SU-DHL-6 (cell line): Measurements from ENCODE around the gene SLC6A7.

ENCODE experiments used
- H2AFZ ChIP-seq: fragments of 200-600 bp; sonication (generic); 2 replicates; pipeline ENCODE4 v1.6.1; 2014; ENCODE audit warnings: low read depth, mild to moderate bottlenecking, moderate library complexity, mixed read lengths, antibody characterized with exemption, low read length; ENCODE audit not compliant: severe bottlenecking
- H3F3A ChIP-seq: fragments of 200-600 bp; shearing (Covaris generic); 2 replicates; pipeline ENCODE4 v1.6.0; 2016; ENCODE audit warnings: antibody characterized with exemption, mild to moderate bottlenecking; ENCODE audit not compliant: insufficient read depth
- H3K27ac ChIP-seq: fragments of 200-600 bp; sonication (generic); 2 replicates; pipeline ENCODE4 v1.5.1; 2016; ENCODE audit warnings: low read depth, mild to moderate bottlenecking, low read length, moderate library complexity, mixed read lengths
- H3K27me3 ChIP-seq: fragments of 200-600 bp; sonication (generic), shearing (Covaris generic); 2 replicates; pipeline ENCODE4 v1.6.0; 2014; ENCODE audit warnings: mild to moderate bottlenecking, low read length
- H3K36me3 ChIP-seq: fragments of 200-600 bp; sonication (generic); 2 replicates; pipeline ENCODE4 v1.6.1; 2014; ENCODE audit warnings: mild to moderate bottlenecking, low read length, mixed read lengths
- H3K4me2 ChIP-seq: fragments of 300-600, 200-600 bp; shearing (Covaris generic), sonication (generic); 2 replicates; pipeline ENCODE4 v1.6.0; 2014; ENCODE audit warnings: low read length, low read depth, mild to moderate bottlenecking; ENCODE audit not compliant: poor library complexity, severe bottlenecking
- H3K4me3 ChIP-seq: fragments of 200-600 bp; sonication (generic); 2 replicates; pipeline ENCODE4 v1.5.1; 2014; ENCODE audit warnings: antibody characterized with exemption, low read length, mild to moderate bottlenecking, mixed read lengths; ENCODE audit not compliant: insufficient read depth, poor library complexity, severe bottlenecking
- H3K79me2 ChIP-seq: fragments of 200-600 bp; sonication (generic); 2 replicates; pipeline ENCODE4 v1.6.1; 2014; ENCODE audit warnings: mild to moderate bottlenecking, low read length, moderate library complexity; ENCODE audit not compliant: insufficient read depth
- H3K9ac ChIP-seq: fragments of 200-600 bp; sonication (generic); 2 replicates; pipeline ENCODE4 v1.7.0; 2014; ENCODE audit warnings: mild to moderate bottlenecking, low read length
- H3K9me2 ChIP-seq: fragments of 200-600 bp; sonication (generic); replicated peaks from 2 replicates; pipeline ENCODE4 v1.6.1; 2014; ENCODE audit warnings: low read length; ENCODE audit not compliant: insufficient read depth
- H3K9me3 ChIP-seq: fragments of 200-600 bp; sonication (generic); 2 replicates; pipeline ENCODE4 v1.6.1; 2014; ENCODE audit warnings: low read length, mixed read lengths; ENCODE audit not compliant: insufficient read depth
- H4K20me1 ChIP-seq: fragments of 200-600 bp; sonication (generic); 2 replicates; pipeline ENCODE4 v1.6.1; 2014; ENCODE audit warnings: low read depth, mild to moderate bottlenecking, antibody characterized with exemption, low read length, moderate library complexity, mixed read lengths
- EZH2phosphoT487 ChIP-seq: fragments of 200-600 bp; sonication (generic), shearing (Covaris generic); conservative IDR thresholded peaks from 2 replicates; pipeline ENCODE4 v1.6.1; 2018; ENCODE audit warnings: mild to moderate bottlenecking, antibody characterized with exemption, low read length, moderate library complexity, mixed read lengths
- TF ChIP-seq, protein P1 (sequence below): fragments of 200-600 bp; sonication (generic); IDR thresholded peaks from one replicate; pipeline ENCODE4 v1.5.1; 2017; ENCODE audit warnings: antibody characterized with exemption, mild to moderate bottlenecking, low read length, moderate library complexity; ENCODE audit not compliant: insufficient read depth, poor library complexity, severe bottlenecking

SLC6A7 gene

GRCh38 chr5:150210644-150211043 is 20.8 kb downstream of the SLC6A7 start:
- H4K20me1 ChIP-seq: no peaks in the 10 kb centered on the region
- TF ChIP-seq EZH2phosphoT487: no peak
- TF ChIP-seq, protein P1, sequence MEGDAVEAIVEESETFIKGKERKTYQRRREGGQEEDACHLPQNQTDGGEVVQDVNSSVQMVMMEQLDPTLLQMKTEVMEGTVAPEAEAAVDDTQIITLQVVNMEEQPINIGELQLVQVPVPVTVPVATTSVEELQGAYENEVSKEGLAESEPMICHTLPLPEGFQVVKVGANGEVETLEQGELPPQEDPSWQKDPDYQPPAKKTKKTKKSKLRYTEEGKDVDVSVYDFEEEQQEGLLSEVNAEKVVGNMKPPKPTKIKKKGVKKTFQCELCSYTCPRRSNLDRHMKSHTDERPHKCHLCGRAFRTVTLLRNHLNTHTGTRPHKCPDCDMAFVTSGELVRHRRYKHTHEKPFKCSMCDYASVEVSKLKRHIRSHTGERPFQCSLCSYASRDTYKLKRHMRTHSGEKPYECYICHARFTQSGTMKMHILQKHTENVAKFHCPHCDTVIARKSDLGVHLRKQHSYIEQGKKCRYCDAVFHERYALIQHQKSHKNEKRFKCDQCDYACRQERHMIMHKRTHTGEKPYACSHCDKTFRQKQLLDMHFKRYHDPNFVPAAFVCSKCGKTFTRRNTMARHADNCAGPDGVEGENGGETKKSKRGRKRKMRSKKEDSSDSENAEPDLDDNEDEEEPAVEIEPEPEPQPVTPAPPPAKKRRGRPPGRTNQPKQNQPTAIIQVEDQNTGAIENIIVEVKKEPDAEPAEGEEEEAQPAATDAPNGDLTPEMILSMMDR: no peak
- no peak overlapping the region for H3K9ac ChIP-seq
- H3K4me3 ChIP-seq: no peak overlapping the region
- no peaks in the 10 kb centered on the region for H3F3A ChIP-seq
- H3K79me2 ChIP-seq: no peaks in the 10 kb centered on the region
- H3K27me3 ChIP-seq: no peaks in the 10 kb centered on the region
- no peak overlapping the region for H3K27ac ChIP-seq
- no peak overlapping the region for H2AFZ ChIP-seq
- no peaks in the 10 kb centered on the region for H3K36me3 ChIP-seq
- no peak overlapping the region for H3K4me2 ChIP-seq
- no peaks in the 10 kb centered on the region for H3K9me3 ChIP-seq
- H3K9me2 ChIP-seq: no peaks in the 10 kb centered on the region

DNA sequence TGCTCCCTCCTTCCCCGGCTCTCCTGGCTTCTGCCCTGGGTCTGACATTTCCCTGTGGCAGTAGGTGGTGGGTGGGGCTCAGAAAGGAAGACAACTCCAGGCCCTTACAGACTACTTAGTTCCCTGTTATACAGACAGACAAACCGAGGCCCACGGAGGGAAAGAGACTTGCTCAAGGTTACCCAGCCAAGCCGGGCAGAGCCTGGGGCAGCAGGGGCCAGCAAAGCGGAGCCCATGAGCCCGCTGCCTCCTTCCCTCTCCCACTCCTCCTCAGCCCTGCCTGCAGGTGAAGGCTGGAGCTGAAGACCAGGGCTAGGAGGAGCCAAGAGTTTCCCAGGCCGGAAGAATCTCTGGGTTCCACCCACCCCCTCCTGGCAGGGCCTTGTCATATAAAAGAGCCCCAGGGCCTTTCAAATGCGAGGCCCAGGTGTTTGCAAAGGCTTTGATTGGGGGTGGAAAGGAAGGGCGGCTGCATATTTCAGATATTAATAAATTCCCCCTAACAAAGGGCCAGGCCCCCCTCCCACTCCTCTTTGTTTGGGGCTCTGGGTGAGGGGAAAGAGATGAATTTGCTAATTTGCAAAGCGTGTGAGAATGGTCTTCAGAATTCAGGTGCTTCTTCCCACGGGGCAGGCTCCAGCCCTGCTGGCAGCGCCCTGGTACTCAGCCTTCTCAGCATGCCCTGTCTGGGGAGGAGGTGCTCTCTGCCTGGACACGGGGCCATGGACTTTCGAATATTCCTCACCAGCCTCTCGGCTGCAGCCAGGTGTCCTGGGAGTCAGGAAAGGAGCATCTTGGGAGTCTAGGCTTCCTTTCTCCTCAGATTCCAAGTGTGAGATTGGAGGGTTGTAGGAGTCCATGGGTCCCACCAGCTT is 21.5 kb downstream of the SLC6A7 start:
- H4K20me1 ChIP-seq: no peaks in the 10 kb centered on the region
- H3F3A ChIP-seq: no peaks in the 10 kb centered on the region
- no peak overlapping the region for H3K4me3 ChIP-seq
- H3K9me3 ChIP-seq: no peaks in the 10 kb centered on the region
- no peaks in the 10 kb centered on the region for H3K36me3 ChIP-seq
- no peak overlapping the region for H3K27ac ChIP-seq
- H2AFZ ChIP-seq: no peak overlapping the region
- no peaks in the 10 kb centered on the region for H3K9me2 ChIP-seq
- no peaks in the 10 kb centered on the region for H3K27me3 ChIP-seq
- TF ChIP-seq EZH2phosphoT487: no peak
- TF ChIP-seq, protein P1: no peak
- H3K79me2 ChIP-seq: no peaks in the 10 kb centered on the region
- no peak overlapping the region for H3K4me2 ChIP-seq
- no peak overlapping the region for H3K9ac ChIP-seq

- TF ChIP-seq EZH2phosphoT487: no peak
- TF ChIP-seq, protein P1: no peak
- H3K9ac ChIP-seq: no peak overlapping the region
- H3K9me3 ChIP-seq: no peaks in the 10 kb centered on the region
- H2AFZ ChIP-seq: no peak overlapping the region
- no peak overlapping the region for H3K4me2 ChIP-seq
- no peaks in the 10 kb centered on the region for H3K79me2 ChIP-seq
- H3K36me3 ChIP-seq: no peaks in the 10 kb centered on the region
- no peak overlapping the region for H3K4me3 ChIP-seq
- H4K20me1 ChIP-seq: no peaks in the 10 kb centered on the region
- H3K27ac ChIP-seq: no peak overlapping the region
- H3K27me3 ChIP-seq: no peaks in the 10 kb centered on the region
- H3F3A ChIP-seq: no peaks in the 10 kb centered on the region
- H3K9me2 ChIP-seq: no peaks in the 10 kb centered on the region
These were observed 23.7 kb downstream of the SLC6A7 start for GRCh38 chr5:150213530-150213929.
